Activated CD8-positive, alpha-beta T cell treated with anti-CD3 and anti-CD28 coated beads for 36 hours (primary cell): ENCODE measurements around the gene FAM180B. TPM values are rescaled to one million over a fixed set of nuclear protein-coding genes. Genes with fewer than 3 reads are reported as not detected.
"Not testable (repeated sequence)": the region's sequence is repeated elsewhere in the genome, so short reads cannot be mapped to it uniquely, and the experiment has no call there.

Experiments
- ATAC-seq: fragments of 200-7000 bp; cut with Tn5 transposase; one replicate; pipeline ENCODE4 v1.10.0; 2021; ENCODE audit warnings: mild to moderate bottlenecking, moderate library complexity
- CTCF ChIA-PET: fragments of 350-600 bp; sonication (Branson Sonifier 250); formaldehyde crosslinking; loops from one replicate; lab custom pipeline; 2021; ENCODE audit warnings: antibody characterized with exemption; lab: Charles Lee
- POLR2A ChIA-PET: fragments of 350-600 bp; sonication (Branson Sonifier 250); formaldehyde crosslinking; loops from one replicate; lab custom pipeline; 2021; ENCODE audit warnings: antibody characterized with exemption; lab: Charles Lee
- DNase-seq: peaks from one replicate; pipeline ENCODE4 v3.0.0-alpha.2; 2020
- H3K27ac Mint-ChIP-seq: one replicate; pipeline ENCODE4 v1.8.0; 2021; ENCODE audit warnings: mild to moderate bottlenecking, mixed read lengths
- H3K27me3 Mint-ChIP-seq: one replicate; pipeline ENCODE4 v1.8.0; 2021; ENCODE audit warnings: mixed read lengths
- H3K36me3 Mint-ChIP-seq: one replicate; pipeline ENCODE4 v1.8.0; 2021; ENCODE audit warnings: low read depth, mixed read lengths
- H3K4me1 Mint-ChIP-seq: one replicate; pipeline ENCODE4 v1.8.0; 2021; ENCODE audit warnings: low read depth, mixed read lengths
- H3K4me3 Mint-ChIP-seq: one replicate; pipeline ENCODE4 v1.8.0; 2021; ENCODE audit warnings: mild to moderate bottlenecking, moderate library complexity, mixed read lengths
- H3K9me3 Mint-ChIP-seq: one replicate; pipeline ENCODE4 v1.8.0; 2021; ENCODE audit warnings: mixed read lengths
- CTCF ChIP-seq: fragments of 200-600 bp; IDR thresholded peaks from one replicate; pipeline ENCODE4 v1.8.0; 2022; ENCODE audit warnings: antibody characterized with exemption, mild to moderate bottlenecking
- intact Hi-C: fragments of 100-400 bp; cut with micrococcal nuclease; formaldehyde crosslinking; loops from one replicate; pipeline ENCODE4 v1.10.0; 2022
- total RNA-seq, 2 experiments: library from RNA; stranded (reverse); gene quantifications; one replicate each; pipeline ENCODE4 v1.2.3, GENCODE V29; 2021

Gene FAM180B
- total RNA-seq, 2 experiments from 2014 or later: not detected

- Mint-ChIP-seq H3K27me3 (no peaks in the 10 kb centered on the region), H3K27ac (no peak overlapping the region), H3K4me3 (no peak overlapping the region), H3K4me1 (peaks cover 15% of the 10 kb centered on the region), H3K36me3 (peaks cover 4% of the 10 kb centered on the region), H3K9me3 (no peaks in the 10 kb centered on the region)
- intact Hi-C loops: no loop called here
- ChIA-PET CTCF (no interaction called here), POLR2A (no interaction called here)
- TF ChIP-seq CTCF: no peak
- ATAC-seq: no peak
- DNase-seq: no peak
Observed at GRCh38 chr11:47560426-47560825, 26.1 kb upstream of the FAM180B start.

- H3K27me3 Mint-ChIP-seq, CTCF ChIA-PET, intact Hi-C loops, H3K9me3 Mint-ChIP-seq, H3K36me3 Mint-ChIP-seq, H3K27ac Mint-ChIP-seq, ATAC-seq, DNase-seq, H3K4me3 Mint-ChIP-seq: not testable (repeated sequence)
- peaks cover 24% of the 10 kb centered on the region for H3K4me1 Mint-ChIP-seq
- POLR2A ChIA-PET: interaction anchor here (0.6 to 1.7 kb wide), 2 partner anchors 10 to 46 kb away, joined by 3 to 4 read pairs; no protein-coding TSS in a partner anchor
Observed at GRCh38 chr11:47562393-47562792, 24.1 kb upstream of the FAM180B start.

GRCh38 chr11:47564366-47564765 is 22.1 kb upstream of the FAM180B start:
- ATAC-seq, intact Hi-C loops, DNase-seq, H3K9me3 Mint-ChIP-seq, H3K27ac Mint-ChIP-seq, H3K36me3 Mint-ChIP-seq, H3K27me3 Mint-ChIP-seq: not testable (repeated sequence)
- POLR2A ChIA-PET: interaction anchor here (0.6 to 4.2 kb wide), 8 partner anchors 9 to 536 kb away, joined by 3 to 48 read pairs (median 4); partner anchors contain the start of genes AGBL2, CELF1, KBTBD4 and NDUFS3
- Mint-ChIP-seq H3K4me1 (peaks cover 28% of the 10 kb centered on the region), H3K4me3 (peak overlapping the region; percentile 83)
- CTCF ChIA-PET: interaction anchor here (0.9 to 2.2 kb wide), 6 partner anchors 9 to 152 kb away, joined by 3 to 12 read pairs (median 4); no protein-coding TSS in a partner anchor

GRCh38 chr11:47564933-47565339 is 21.5 kb upstream of the FAM180B start:
- no peak for TF ChIP-seq CTCF
- peak overlapping the region; percentile 83 for H3K27ac Mint-ChIP-seq
- no peak for DNase-seq
- H3K4me3 Mint-ChIP-seq: peak overlapping the region; percentile 83
- H3K4me1 Mint-ChIP-seq: peaks cover 28% of the 10 kb centered on the region
- H3K9me3 Mint-ChIP-seq: no peaks in the 10 kb centered on the region
- POLR2A ChIA-PET: interaction anchor here (0.6 to 4.2 kb wide), 8 partner anchors 9 to 536 kb away, joined by 3 to 48 read pairs (median 4); partner anchors contain the start of genes AGBL2, CELF1, KBTBD4 and NDUFS3
- intact Hi-C loops: no loop called here
- H3K27me3 Mint-ChIP-seq: no peaks in the 10 kb centered on the region
- peak; percentile 3 for ATAC-seq
- H3K36me3 Mint-ChIP-seq: peaks cover 13% of the 10 kb centered on the region
- CTCF ChIA-PET: interaction anchor here (0.9 to 2.2 kb wide), 7 partner anchors 9 to 152 kb away, joined by 3 to 12 read pairs (median 4); no protein-coding TSS in a partner anchor

- ATAC-seq: peak; percentile 88
- intact Hi-C loops: no loop called here
- H3K27me3 Mint-ChIP-seq: no peaks in the 10 kb centered on the region
Observed at GRCh38 chr11:47565340-47566148, 20.9 kb upstream of the FAM180B start, which contains the start of gene PTPMT1. Gene PTPMT1 (plus strand): TSS chr11:47565599. CDS start chr11:47565623, 24 bp downstream.

More at GRCh38 chr11:47565340-47566148, 20.9 kb upstream of the FAM180B start, which contains the start of gene PTPMT1:
- H3K9me3 Mint-ChIP-seq: no peaks in the 10 kb centered on the region
- H3K4me3 Mint-ChIP-seq: peak within 1 kb of the TSS; percentile 83
- no peak for TF ChIP-seq CTCF
- H3K4me1 Mint-ChIP-seq: peaks cover 28% of the 10 kb centered on the region
- CTCF ChIA-PET: interaction anchor here (0.6 to 2.2 kb wide), 9 partner anchors 8 to 153 kb away, joined by 3 to 12 read pairs (median 4); partner anchors contain the start of genes KBTBD4 and NDUFS3
- peak within 1 kb of the TSS; percentile 83 for H3K27ac Mint-ChIP-seq
- peak; percentile 82 for DNase-seq
- POLR2A ChIA-PET: interaction anchor here (1.0 to 4.2 kb wide), 6 partner anchors 8 to 201 kb away, joined by 3 to 48 read pairs (median 4); partner anchors contain the start of genes AGBL2, CELF1, FNBP4 and KBTBD4
- peaks cover 16% of the 10 kb centered on the region for H3K36me3 Mint-ChIP-seq
